Sigmoid colon (tissue), 7 donors: Measurements from ENCODE around the gene KRTAP5-2. TPM values are rescaled to one million over a fixed set of nuclear protein-coding genes. Genes with fewer than 3 reads are reported as not detected.

Experiments used
- DNase-seq: peaks from one replicate; pipeline ENCODE4 v3.0.0-alpha.2; 2019
- H3K27ac ChIP-seq, 4 donors: fragments of 200-600 bp; sonication (generic); one replicate each; pipeline ENCODE4 v1.5.1; 2016 to 2019; ENCODE audit warnings: mild to moderate bottlenecking in 1 of 4
- H3K27me3 ChIP-seq, 3 donors: fragments of 200-600 bp; sonication (generic); one replicate each; pipeline ENCODE4 v1.5.1; 2019; ENCODE audit warnings: mild to moderate bottlenecking in 1 of 3
- H3K36me3 ChIP-seq, 4 donors: fragments of 200-600 bp; sonication (generic); one replicate each; pipeline ENCODE4 v1.5.1; 2016 to 2019
- H3K4me1 ChIP-seq, 4 donors: fragments of 200-600 bp; sonication (generic); one replicate each; pipeline ENCODE4 v1.5.1; 2017 to 2019
- H3K4me3 ChIP-seq, 4 donors: fragments of 200-600 bp; sonication (generic); one replicate each; pipeline ENCODE4 v1.5.1; 2017 to 2019; ENCODE audit warnings: mild to moderate bottlenecking in 2 of 4, moderate library complexity in 1 of 4
- H3K9me3 ChIP-seq, 4 donors: fragments of 200-600 bp in 3 of 4; sonication (generic) in 3 of 4; one replicate each; pipeline versions ENCODE4 v1.5.1 to v1.6.1; 2013 to 2019
- EP300 ChIP-seq, 4 donors: sonication (generic); formaldehyde crosslinking; IDR thresholded peaks; one replicate each; pipeline ENCODE4 v1.6.1; 2017; ENCODE audit warnings: antibody characterized with exemption in 4 of 4
- POLR2A ChIP-seq, 2 donors: fragments of 450-650 bp; IDR thresholded peaks; one replicate each; pipeline ENCODE4 v1.6.1; 2016; ENCODE audit warnings: antibody characterized with exemption in 2 of 2, mild to moderate bottlenecking in 2 of 2, moderate library complexity in 2 of 2
- POLR2AphosphoS5 ChIP-seq, 4 donors: sonication (generic); formaldehyde crosslinking; IDR thresholded peaks; one replicate each; pipeline ENCODE4 v1.6.1; 2017; ENCODE audit warnings: antibody characterized with exemption in 4 of 4
- WGBS, 2 donors: extraction: QIAGEN DNeasy Blood & Tissue Kit; methylation state at CpG; one replicate each; pipeline ENCODE4 v1.1.7; 2013; 5-methylcytosine and 5-hydroxymethylcytosine counted together
- intact Hi-C: fragments of 100-400 bp; cut with DNase I; formaldehyde crosslinking; loops from one replicate; pipeline ENCODE4 v1.15.1; 2023
- polyA plus RNA-seq, 3 donors: library from polyadenylated mRNA; stranded (reverse); fragments of 200-250 nt; gene quantifications; one replicate each; pipeline ENCODE4 v1.2.3, GENCODE V29; 2013
- total RNA-seq, 4 donors: library from RNA; depleted of rRNA; stranded (reverse); fragments of >200 nt; gene quantifications; one replicate each; pipeline ENCODE4 v1.1.0, GENCODE V29; 2016
- TF ChIP-seq, protein P1 (sequence below), 4 experiments: fragments of 450-650 bp in 3 of 4; fragments of 200-600 bp in 1 of 4; IDR thresholded peaks; one replicate each; pipeline ENCODE4 v1.5.1; 2016 to 2019; ENCODE audit warnings: antibody characterized with exemption in 4 of 4, mild to moderate bottlenecking in 3 of 4, moderate library complexity in 2 of 4
- donor health status: healthy with polysubstance abuse.
- donor health status: Bipolar disorder and iron deficiency.
- donor health status: healthy.

Gene KRTAP5-2
- total and polyA plus RNA-seq, 7 donors = 0.29 TPM; not detected in 6

DNA sequence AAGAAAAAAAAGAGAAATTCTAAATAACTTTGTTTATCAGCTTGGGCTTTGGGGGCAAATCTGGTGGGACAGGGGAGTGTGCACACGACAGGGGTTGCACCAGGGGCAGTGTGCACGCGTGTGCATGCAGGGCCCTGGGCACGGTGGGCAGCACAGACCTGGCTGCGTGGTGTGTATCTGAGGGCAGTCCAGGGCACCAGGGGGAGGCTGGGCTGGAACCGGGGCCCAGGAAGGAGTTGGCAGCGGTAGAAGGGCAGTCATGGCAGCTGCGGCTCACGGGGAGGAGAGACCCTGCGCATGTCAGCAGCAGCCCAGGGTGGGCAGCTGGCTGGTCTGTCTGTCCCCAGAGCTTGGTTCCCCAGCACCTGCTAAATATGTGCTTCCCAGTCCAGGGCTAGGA, 35.8 kb upstream of the KRTAP5-2 start:
- Histone ChIP-seq H3K4me3 (no peak overlapping the region), H3K9me3 (no peaks in the 10 kb centered on the region), H3K27ac (no peak overlapping the region), H3K36me3 (no peaks in the 10 kb centered on the region), H3K4me1 (no peaks in the 10 kb centered on the region), H3K27me3 (peaks cover 0 to 38% (median 22%) of the 10 kb centered on the region in 3 donors)
- peak; percentile 30 for DNase-seq
- TF ChIP-seq, protein P1, sequence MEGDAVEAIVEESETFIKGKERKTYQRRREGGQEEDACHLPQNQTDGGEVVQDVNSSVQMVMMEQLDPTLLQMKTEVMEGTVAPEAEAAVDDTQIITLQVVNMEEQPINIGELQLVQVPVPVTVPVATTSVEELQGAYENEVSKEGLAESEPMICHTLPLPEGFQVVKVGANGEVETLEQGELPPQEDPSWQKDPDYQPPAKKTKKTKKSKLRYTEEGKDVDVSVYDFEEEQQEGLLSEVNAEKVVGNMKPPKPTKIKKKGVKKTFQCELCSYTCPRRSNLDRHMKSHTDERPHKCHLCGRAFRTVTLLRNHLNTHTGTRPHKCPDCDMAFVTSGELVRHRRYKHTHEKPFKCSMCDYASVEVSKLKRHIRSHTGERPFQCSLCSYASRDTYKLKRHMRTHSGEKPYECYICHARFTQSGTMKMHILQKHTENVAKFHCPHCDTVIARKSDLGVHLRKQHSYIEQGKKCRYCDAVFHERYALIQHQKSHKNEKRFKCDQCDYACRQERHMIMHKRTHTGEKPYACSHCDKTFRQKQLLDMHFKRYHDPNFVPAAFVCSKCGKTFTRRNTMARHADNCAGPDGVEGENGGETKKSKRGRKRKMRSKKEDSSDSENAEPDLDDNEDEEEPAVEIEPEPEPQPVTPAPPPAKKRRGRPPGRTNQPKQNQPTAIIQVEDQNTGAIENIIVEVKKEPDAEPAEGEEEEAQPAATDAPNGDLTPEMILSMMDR (IDR thresholded peaks at IDR 0.05) = no peak
- TF ChIP-seq POLR2AphosphoS5 (IDR thresholded peaks at IDR 0.05) (no peak), POLR2A (IDR thresholded peaks at IDR 0.05) (no peak), EP300 (IDR thresholded peaks at IDR 0.05) (no peak)
- intact Hi-C loops = no loop called here
- WGBS, 2 donors = 86 to 93% methylated on average over 10 of the region's 10 CpGs

DNA sequence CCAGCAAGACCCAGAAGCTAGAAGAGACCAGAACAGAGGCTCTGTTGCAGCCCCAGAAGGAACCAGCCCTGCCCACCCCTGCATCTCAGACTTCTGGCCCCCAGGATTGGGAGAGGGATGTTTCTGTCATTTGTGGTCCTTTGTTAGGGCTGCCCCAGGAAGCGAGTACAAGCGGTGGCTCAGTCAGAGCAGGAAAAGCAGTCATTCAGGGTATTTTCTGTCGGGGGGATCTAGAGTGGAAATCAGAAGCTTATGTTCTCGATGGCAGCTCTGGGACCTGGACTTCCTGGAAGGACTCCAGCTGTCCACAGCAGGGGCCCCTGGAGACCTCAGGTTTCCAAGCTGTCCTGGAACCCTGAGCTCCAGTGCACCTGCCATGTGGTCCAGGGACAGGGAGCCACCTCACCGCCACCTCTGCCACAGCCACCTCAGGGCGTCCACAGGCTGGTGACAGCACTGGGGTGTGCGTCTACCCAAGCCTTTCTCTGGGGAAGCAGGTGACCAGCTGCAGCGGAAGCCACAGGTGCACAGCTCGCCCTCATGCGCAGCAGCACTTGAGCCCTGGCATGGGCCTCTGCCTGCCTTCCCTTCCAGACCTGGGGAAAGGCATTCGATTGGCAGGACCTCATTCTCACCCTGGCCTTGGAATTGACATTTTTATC, 34.1 kb upstream of the KRTAP5-2 start:
- peak; percentile 44 for DNase-seq
- 66 to 70% methylated on average over 11 of the region's 11 CpGs for WGBS, 2 donors
- no peaks in the 10 kb centered on the region for H3K36me3 ChIP-seq
- no peaks in the 10 kb centered on the region for H3K4me1 ChIP-seq
- H3K27ac ChIP-seq = no peak overlapping the region
- intact Hi-C loops = no loop called here
- H3K9me3 ChIP-seq = no peaks in the 10 kb centered on the region
- TF ChIP-seq POLR2A (IDR thresholded peaks at IDR 0.05) = no peak
- no peak for TF ChIP-seq POLR2AphosphoS5 (IDR thresholded peaks at IDR 0.05)
- no peak for TF ChIP-seq EP300 (IDR thresholded peaks at IDR 0.05)
- TF ChIP-seq, protein P1 (IDR thresholded peaks at IDR 0.05) = no peak
- peaks cover 0 to 41% (median 22%) of the 10 kb centered on the region in 3 donors for H3K27me3 ChIP-seq
- H3K4me3 ChIP-seq = no peak overlapping the region

DNA sequence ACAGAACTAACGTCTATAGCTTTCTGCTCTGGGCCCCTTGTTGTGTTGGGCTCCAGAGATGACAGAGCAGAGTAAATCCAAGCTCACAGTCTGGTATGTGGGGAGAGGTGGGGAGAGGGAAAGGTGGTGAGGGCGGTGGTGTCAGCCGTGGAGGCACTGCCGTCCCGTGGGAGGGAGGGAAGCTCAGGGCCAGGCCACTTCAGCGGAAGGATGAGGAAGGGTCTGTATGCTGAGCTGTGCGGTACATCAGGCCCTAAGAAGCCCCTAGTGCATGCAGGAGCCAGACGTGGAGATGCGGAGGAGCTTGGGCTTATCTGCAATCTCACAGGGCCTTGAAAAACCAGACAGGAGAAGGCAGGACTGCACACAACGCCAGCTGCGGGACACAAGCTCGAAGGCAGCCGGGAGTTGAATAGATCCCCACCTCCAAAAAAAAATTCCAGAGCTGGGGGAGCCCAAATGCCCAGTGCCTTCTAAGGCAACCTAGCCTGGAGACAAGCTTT, 33.0 kb upstream of the KRTAP5-2 start:
- no peaks in the 10 kb centered on the region for H3K4me1 ChIP-seq
- WGBS, 2 donors = 85 to 87% methylated on average over 13 of the region's 13 CpGs
- H3K27ac ChIP-seq = no peak overlapping the region
- TF ChIP-seq POLR2AphosphoS5 (IDR thresholded peaks at IDR 0.05) (no peak), POLR2A (IDR thresholded peaks at IDR 0.05) (no peak), EP300 (IDR thresholded peaks at IDR 0.05) (no peak)
- TF ChIP-seq, protein P1 (IDR thresholded peaks at IDR 0.05) = no peak
- peak; percentile 41 for DNase-seq
- intact Hi-C loops = no loop called here
- H3K36me3 ChIP-seq = no peaks in the 10 kb centered on the region
- H3K27me3 ChIP-seq = peaks cover 0 to 41% (median 22%) of the 10 kb centered on the region in 3 donors
- no peaks in the 10 kb centered on the region for H3K9me3 ChIP-seq
- no peak overlapping the region for H3K4me3 ChIP-seq

DNA sequence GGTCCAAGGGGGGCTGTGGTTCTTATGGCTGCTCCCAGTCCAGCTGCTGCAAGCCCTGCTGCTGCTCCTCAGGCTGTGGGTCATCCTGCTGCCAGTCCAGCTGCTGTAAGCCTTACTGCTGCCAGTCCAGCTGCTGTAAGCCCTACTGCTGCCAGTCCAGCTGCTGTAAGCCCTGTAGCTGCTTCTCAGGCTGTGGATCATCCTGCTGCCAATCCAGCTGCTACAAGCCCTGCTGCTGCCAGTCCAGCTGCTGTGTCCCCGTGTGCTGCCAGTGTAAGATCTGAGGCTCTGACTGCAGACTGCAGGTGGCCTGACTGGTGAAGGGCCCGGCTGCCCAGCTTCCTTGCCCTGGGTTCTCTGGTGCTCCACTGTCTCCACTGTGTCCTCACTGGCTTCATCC, 32.2 kb upstream of the KRTAP5-2 start:
- WGBS, 2 donors = 53 to 62% methylated on average over 2 of the region's 2 CpGs
- H3K4me1 ChIP-seq = no peaks in the 10 kb centered on the region
- H3K4me3 ChIP-seq = no peak overlapping the region
- no peak for TF ChIP-seq POLR2AphosphoS5 (IDR thresholded peaks at IDR 0.05)
- H3K36me3 ChIP-seq = no peaks in the 10 kb centered on the region
- intact Hi-C loops = no loop called here
- H3K27ac ChIP-seq = no peak overlapping the region
- H3K27me3 ChIP-seq = peaks cover 0 to 41% (median 22%) of the 10 kb centered on the region in 3 donors
- DNase-seq = no peak
- H3K9me3 ChIP-seq = no peaks in the 10 kb centered on the region

DNA sequence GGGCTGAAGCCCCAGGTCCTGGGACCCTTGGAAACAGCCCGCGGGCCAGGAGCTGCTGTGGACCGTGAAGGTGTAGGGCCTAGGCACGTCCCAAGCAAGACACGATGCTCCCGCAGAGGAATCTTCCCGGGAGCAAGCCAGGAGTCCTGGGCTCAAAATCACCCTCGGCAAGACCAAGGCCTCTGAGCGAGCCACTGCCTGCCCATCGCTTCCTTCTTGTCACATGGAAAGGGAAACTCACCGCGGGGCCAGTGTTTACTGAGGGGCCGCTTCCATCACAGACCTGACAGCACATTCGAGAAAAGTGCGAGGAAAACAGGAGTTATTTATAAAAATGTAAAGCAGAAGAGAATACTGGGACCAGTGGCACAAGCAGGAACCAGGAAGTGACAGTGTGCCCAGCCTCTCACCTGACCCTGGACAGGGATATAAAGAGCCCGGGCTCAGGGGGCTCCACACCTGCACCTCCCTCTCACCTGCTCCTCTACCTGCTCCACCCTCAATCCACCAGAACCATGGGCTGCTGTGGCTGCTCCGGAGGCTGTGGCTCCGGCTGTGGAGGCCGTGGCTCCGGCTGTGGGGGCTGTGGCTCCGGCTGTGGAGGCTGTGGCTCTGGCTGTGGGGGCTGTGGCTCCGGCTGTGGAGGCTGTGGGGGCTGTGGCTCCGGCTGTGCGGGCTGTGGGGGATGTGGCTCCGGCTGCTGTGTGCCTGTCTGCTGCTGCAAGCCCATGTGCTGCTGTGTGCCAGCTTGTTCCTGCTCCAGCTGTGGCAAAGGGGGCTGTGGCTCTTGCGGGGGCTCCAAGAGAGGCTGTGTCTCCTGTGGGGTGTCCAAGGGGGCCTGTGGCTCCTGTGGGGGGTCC, 31.5 kb upstream of the KRTAP5-2 start, which contains the start of gene KRTAP5-5:
KRTAP5-5 (plus strand) TSS at position 450 of the 860 bp plus-strand sequence; CDS start at position 516, 66 bp downstream.
- Histone ChIP-seq H3K27me3 (peaks cover 0 to 41% (median 22%) of the 10 kb centered on the region in 3 donors), H3K36me3 (no peaks in the 10 kb centered on the region), H3K27ac (no peak within 1 kb of the TSS), H3K4me1 (no peaks in the 10 kb centered on the region), H3K9me3 (no peaks in the 10 kb centered on the region), H3K4me3 (no peak within 1 kb of the TSS)
- no peak for TF ChIP-seq POLR2A (IDR thresholded peaks at IDR 0.05)
- intact Hi-C loops = loop anchor here (2.0 kb wide), 1 partner anchor 83 kb away; no protein-coding TSS in a partner anchor
- no peak for DNase-seq
- WGBS, 2 donors = 69 to 75% methylated on average over 25 to 26 of the region's 26 CpGs
